OCI-LY3 (cell line): ENCODE results near the gene ADCY5.

Experiments
- CTCF ChIP-seq: fragments of 200-600, 300-600 bp; sonication (generic); IDR thresholded peaks from 2 replicates; pipeline ENCODE4 v1.5.1; 2014; ENCODE audit warnings: antibody characterized with exemption, low read length, low read depth
- EZH2phosphoT487 ChIP-seq: fragments of 200-600 bp; shearing (Covaris generic); IDR thresholded peaks from 2 replicates; pipeline ENCODE4 v1.6.1; 2018; ENCODE audit warnings: antibody characterized with exemption, mixed run types, low read depth

- TF ChIP-seq CTCF (no peak), EZH2phosphoT487 (no peak)
Observed at GRCh38 chr3:123453675-123454074, 4.8 kb upstream of the ADCY5 start.
